ENCODE data around the gene FMN2.

Gene FMN2

GRCh38 chr1:240415532-240415931, 323.8 kb downstream of the FMN2 start:
- no peak for TF ChIP-seq TAF1 (IDR thresholded peaks at IDR 0.05; ENCODE audit: borderline replicate concordance, insufficient read depth, low read length)
- no peak for TF ChIP-seq SIN3A (IDR thresholded peaks at IDR 0.05; ENCODE audit: borderline replicate concordance, insufficient read depth, low read length)
- TF ChIP-seq FOXP2 (optimal IDR thresholded peaks at IDR 0.05; ENCODE audit: borderline replicate concordance, extremely low read depth, extremely low read length, insufficient read depth): no peak
- no peak for TF ChIP-seq REST (IDR thresholded peaks at IDR 0.05; ENCODE audit: insufficient read depth in 1 of 2, low read depth in 2 of 2, low read length in 2 of 2)
- TF ChIP-seq POLR2AphosphoS5 (IDR thresholded peaks at IDR 0.05; ENCODE audit: low read depth, low read length): no peak

- TF ChIP-seq TAF1 (IDR thresholded peaks at IDR 0.05; ENCODE audit: borderline replicate concordance, insufficient read depth, low read length): no peak
- no peak for TF ChIP-seq POLR2AphosphoS5 (IDR thresholded peaks at IDR 0.05; ENCODE audit: low read depth, low read length)
Observed at GRCh38 chr1:240417317-240417716, 325.6 kb downstream of the FMN2 start.

- no peak for TF ChIP-seq REST (IDR thresholded peaks at IDR 0.05; ENCODE audit: insufficient read depth in 1 of 2, low read depth in 2 of 2, low read length in 2 of 2)
- no peak for TF ChIP-seq FOXP2 (optimal IDR thresholded peaks at IDR 0.05; ENCODE audit: borderline replicate concordance, extremely low read depth, extremely low read length, insufficient read depth)
- no peak for TF ChIP-seq TAF1 (IDR thresholded peaks at IDR 0.05; ENCODE audit: borderline replicate concordance, insufficient read depth, low read length)
- TF ChIP-seq POLR2AphosphoS5 (IDR thresholded peaks at IDR 0.05; ENCODE audit: low read depth, low read length): no peak
- TF ChIP-seq SIN3A (IDR thresholded peaks at IDR 0.05; ENCODE audit: borderline replicate concordance, insufficient read depth, low read length): no peak
Observed at GRCh38 chr1:240420766-240421165, 329.1 kb downstream of the FMN2 start.

- TF ChIP-seq POLR2AphosphoS5 (IDR thresholded peaks at IDR 0.05; ENCODE audit: low read depth, low read length) (no peak), REST (IDR thresholded peaks at IDR 0.05; ENCODE audit: insufficient read depth in 1 of 2, low read depth in 2 of 2, low read length in 2 of 2) (no peak), TAF1 (IDR thresholded peaks at IDR 0.05; ENCODE audit: borderline replicate concordance, insufficient read depth, low read length) (no peak), FOXP2 (optimal IDR thresholded peaks at IDR 0.05; ENCODE audit: borderline replicate concordance, extremely low read depth, extremely low read length, insufficient read depth) (no peak), SIN3A (IDR thresholded peaks at IDR 0.05; ENCODE audit: borderline replicate concordance, insufficient read depth, low read length) (no peak)
Observed at GRCh38 chr1:240423246-240423924, 331.7 kb downstream of the FMN2 start.

GRCh38 chr1:240424740-240425464, 333.2 kb downstream of the FMN2 start:
- TF ChIP-seq FOXP2 (optimal IDR thresholded peaks at IDR 0.05; ENCODE audit: borderline replicate concordance, extremely low read depth, extremely low read length, insufficient read depth): no peak
- TF ChIP-seq SIN3A (IDR thresholded peaks at IDR 0.05; ENCODE audit: borderline replicate concordance, insufficient read depth, low read length): no peak
- no peak for TF ChIP-seq TAF1 (IDR thresholded peaks at IDR 0.05; ENCODE audit: borderline replicate concordance, insufficient read depth, low read length)
- no peak for TF ChIP-seq POLR2AphosphoS5 (IDR thresholded peaks at IDR 0.05; ENCODE audit: low read depth, low read length)
- no peak for TF ChIP-seq REST (IDR thresholded peaks at IDR 0.05; ENCODE audit: insufficient read depth in 1 of 2, low read depth in 2 of 2, low read length in 2 of 2)

Measured in PFSK-1 (cell line).